ENCODE results near the gene ARHGAP20. TPM values are rescaled to one million over a fixed set of nuclear protein-coding genes. Genes with fewer than 3 reads are reported as not detected.

ARHGAP20 gene
- total and polyA plus RNA-seq, 2 of the 4 experiments (the other 2 are of a cell fraction): 1.4 to 2.5 TPM

DNA sequence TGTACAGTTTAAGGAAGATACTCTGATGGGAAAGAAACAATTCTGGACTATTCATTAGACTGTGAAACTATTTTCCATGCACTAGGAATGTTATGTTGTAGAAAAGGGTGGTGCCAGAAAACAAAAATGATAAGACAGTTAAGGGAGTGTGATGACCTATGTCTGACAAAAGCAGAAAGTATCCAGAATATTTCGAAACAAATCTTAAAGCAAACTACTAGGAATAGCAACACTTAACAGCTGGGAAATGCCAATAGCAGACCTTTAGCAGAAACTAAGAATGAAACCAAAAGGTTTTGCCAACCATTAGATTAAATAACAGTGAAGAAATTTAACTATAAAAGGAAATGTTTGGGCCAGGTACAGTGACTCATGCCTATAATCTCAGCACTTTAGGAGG, 3.3 kb upstream of the ARHGAP20 start:
- no TSS peak for BruUV-seq (replicated peaks)

More for the DNA sequence above, 3.3 kb upstream of the ARHGAP20 start:
- peak; percentile 3 for ATAC-seq (ENCODE audit: low read depth)
- Histone ChIP-seq H3K4me2 (ENCODE audit: low read depth, low read length) (peak overlapping the region; percentile 28; the same call in 1 of the 2 replicates), H4K8ac (ENCODE audit: low read depth in 2 of 2, low read length in 2 of 2) (peak overlapping the region; percentile 84 to 85; a peak in 3 of 4 replicates), H3K9ac (ENCODE audit: low read depth, low read length) (peak overlapping the region; percentile 47; the same call in 1 of the 2 replicates), H3K36me3 (ENCODE audit: control insufficient read depth, insufficient read depth, low read length) (no peaks in the 10 kb centered on the region), H3K4ac (ENCODE audit: low read depth, low read length) (peak overlapping the region; percentile 86; the same call in 1 of the 2 replicates), H3K79me1 (ENCODE audit: low read depth in 1 of 2, low read length in 2 of 2) (peaks cover under 1 to 10% of the 10 kb centered on the region in 2 experiments), H3K14ac (replicated peaks; ENCODE audit: low read depth, low read length) (peak overlapping the region; percentile 76), H3K27me3 (ENCODE audit: control insufficient read depth, insufficient read depth, low read length) (no peaks in the 10 kb centered on the region), H4K91ac (ENCODE audit: insufficient read depth, low read depth, low read length) (peak overlapping the region; percentile 89; the same call in 1 of the 2 replicates), H3K4me3 (ENCODE audit: insufficient read depth, low read depth, low read length) (no peak overlapping the region), H4K5ac (ENCODE audit: low read depth, low read length) (peak overlapping the region; percentile 61; the same call in 1 of the 2 replicates), H2BK120ac (ENCODE audit: low read depth, low read length) (peak overlapping the region; percentile 94), H4K20me1 (ENCODE audit: insufficient read depth, low read length) (peaks cover 2% of the 10 kb centered on the region; the same call in 1 of the 2 replicates), H2BK15ac (ENCODE audit: low read depth, low read length) (peak overlapping the region; percentile 97), H2BK5ac (ENCODE audit: low read depth, low read length, poor library complexity, severe bottlenecking) (peak overlapping the region; percentile 92), H3K4me1 (ENCODE audit: control insufficient read depth, insufficient read depth, low read length) (peaks cover 6% of the 10 kb centered on the region), H3K18ac (ENCODE audit: low read depth, low read length) (peak overlapping the region; percentile 78), H2AK9ac (replicated peaks; ENCODE audit: low read depth, low read length, poor library complexity) (no peak overlapping the region), H3K56ac (ENCODE audit: extremely low read depth, insufficient read depth, low read length) (no peak overlapping the region; the same call in 1 of the 2 replicates), H3K9me1 (ENCODE audit: insufficient read depth, low read length) (no peaks in the 10 kb centered on the region; the same call in 1 of the 2 replicates), H3K23ac (ENCODE audit: low read depth, low read length) (peak overlapping the region; percentile 78; the same call in 1 of the 2 replicates), H2BK20ac (ENCODE audit: low read depth, low read length) (peak overlapping the region; percentile 91), H2AFZ (replicated peaks; ENCODE audit: low read length, poor library complexity) (no peak overlapping the region), H2AK5ac (ENCODE audit: low read depth, low read length) (peak overlapping the region; percentile 37; the same call in 1 of the 2 replicates), H3K9me3 (ENCODE audit: control insufficient read depth, insufficient read depth, low read length) (no peaks in the 10 kb centered on the region), H3K27ac (ENCODE audit: insufficient read depth, low read length) (peak overlapping the region; percentile 92; the same call in 1 of the 2 replicates)
- dilution Hi-C loops (cut with HindIII; ENCODE audit: low sequenced_read_pairs, unreplicated experiment) (no loop called here), in situ Hi-C loops (cut with MboI; ENCODE audit: low sequenced_read_pairs) (loop anchor here (25.0 kb wide), 1 partner anchor 253 kb away; no protein-coding TSS in a partner anchor), intact Hi-C loops (cut with micrococcal nuclease) (loop anchor here (2.0 to 10.0 kb wide), 3 partner anchors 45 to 731 kb away; no protein-coding TSS in a partner anchor)
- ChIA-PET POLR2A (ENCODE audit: unreplicated experiment) (no interaction called here), CTCF (interaction anchor here (0.7 kb wide), 1 partner anchor 69 kb away, joined by 3 read pairs; no protein-coding TSS in a partner anchor)
- WGBS, 2 experiments (ENCODE audit: extremely low coverage in 2 of 2, insufficient read length in 1 of 2): no CpG with 5 or more reads among the region's 1 CpG
- DNase-seq: peak; percentile 86
- no peak for TF ChIP-seq RAD21 (IDR thresholded peaks at IDR 0.05; ENCODE audit: low read length)
- TF ChIP-seq FOS (IDR thresholded peaks at IDR 0.05; ENCODE audit: low read depth, low read length): 0 out of 2 replicates have a peak, but pooled peaks have one; percentile 24
- TF ChIP-seq CEBPB (IDR thresholded peaks at IDR 0.05; ENCODE audit: low read depth, low read length): peak; percentile 66; the same call in 1 of the 2 replicates
- TF ChIP-seq CHD1 (IDR thresholded peaks at IDR 0.05; ENCODE audit: low read depth, low read length): no peak
